Peyer's patch (tissue), 4 donors: Measurements from ENCODE around the gene TPPP2.

Experiments used
- CTCF ChIP-seq, 6 experiments: fragments of 450-650 bp in 4 of 6; fragments of 200-600 bp in 2 of 6; sonication (generic) in 1 of 6; IDR thresholded peaks; one replicate each; pipeline ENCODE4 v1.5.1; 2017 to 2019; ENCODE audit warnings: antibody characterized with exemption in 6 of 6, mild to moderate bottlenecking in 3 of 6, moderate library complexity in 1 of 6
- POLR2A ChIP-seq, 2 donors: fragments of 450-650 bp; IDR thresholded peaks; one replicate each; pipeline ENCODE4 v1.5.1; 2017; ENCODE audit warnings: antibody characterized with exemption in 2 of 2, mild to moderate bottlenecking in 2 of 2, moderate library complexity in 2 of 2

GRCh38 chr14:21039585-21040369, 9.8 kb downstream of the TPPP2 start:
- TF ChIP-seq POLR2A (IDR thresholded peaks at IDR 0.05) = no peak
- peak; percentile 10 to 77 (median 60) for TF ChIP-seq CTCF (IDR thresholded peaks at IDR 0.05)
